Esophagus muscularis mucosa (tissue), 3 donors: ENCODE measurements around the gene XG.

Experiments
- POLR2A ChIP-seq: fragments of 450-650 bp; IDR thresholded peaks from one replicate; pipeline ENCODE4 v1.6.1; 2017; ENCODE audit warnings: antibody characterized with exemption, moderate library complexity, mild to moderate bottlenecking, low read depth
- POLR2AphosphoS5 ChIP-seq, 2 donors: sonication (generic); formaldehyde crosslinking; IDR thresholded peaks; one replicate each; pipeline ENCODE4 v1.6.1; 2017; ENCODE audit warnings: antibody characterized with exemption in 2 of 2
- TF ChIP-seq, protein P1 (sequence below), 3 experiments: fragments of 200-600 bp in 2 of 3; fragments of 450-650 bp in 1 of 3; sonication (generic) in 2 of 3; IDR thresholded peaks; one replicate each; pipeline ENCODE4 v1.5.1; 2017 to 2019; ENCODE audit warnings: antibody characterized with exemption in 3 of 3, mild to moderate bottlenecking in 2 of 3, moderate library complexity in 1 of 3

DNA sequence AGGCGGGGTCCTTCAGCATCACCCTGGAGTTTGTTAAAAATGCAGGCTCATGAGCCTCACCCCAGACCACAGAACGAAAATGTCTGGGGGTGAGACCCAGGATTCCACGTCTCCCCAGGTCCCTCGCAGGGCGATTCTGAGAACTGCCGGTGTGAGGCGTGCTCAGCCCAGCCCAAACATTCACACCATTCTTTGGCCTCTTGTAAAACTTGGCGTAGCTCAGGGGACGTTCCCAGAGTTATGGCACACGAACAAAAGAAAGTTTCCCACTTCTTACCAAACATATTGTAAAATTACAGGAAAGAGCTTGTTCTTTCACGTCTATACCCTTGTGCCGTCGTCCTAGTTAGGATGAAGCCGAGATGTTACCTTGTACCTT lies 47.9 kb upstream of the XG start:
- no peak for TF ChIP-seq POLR2A
- TF ChIP-seq, protein P1, sequence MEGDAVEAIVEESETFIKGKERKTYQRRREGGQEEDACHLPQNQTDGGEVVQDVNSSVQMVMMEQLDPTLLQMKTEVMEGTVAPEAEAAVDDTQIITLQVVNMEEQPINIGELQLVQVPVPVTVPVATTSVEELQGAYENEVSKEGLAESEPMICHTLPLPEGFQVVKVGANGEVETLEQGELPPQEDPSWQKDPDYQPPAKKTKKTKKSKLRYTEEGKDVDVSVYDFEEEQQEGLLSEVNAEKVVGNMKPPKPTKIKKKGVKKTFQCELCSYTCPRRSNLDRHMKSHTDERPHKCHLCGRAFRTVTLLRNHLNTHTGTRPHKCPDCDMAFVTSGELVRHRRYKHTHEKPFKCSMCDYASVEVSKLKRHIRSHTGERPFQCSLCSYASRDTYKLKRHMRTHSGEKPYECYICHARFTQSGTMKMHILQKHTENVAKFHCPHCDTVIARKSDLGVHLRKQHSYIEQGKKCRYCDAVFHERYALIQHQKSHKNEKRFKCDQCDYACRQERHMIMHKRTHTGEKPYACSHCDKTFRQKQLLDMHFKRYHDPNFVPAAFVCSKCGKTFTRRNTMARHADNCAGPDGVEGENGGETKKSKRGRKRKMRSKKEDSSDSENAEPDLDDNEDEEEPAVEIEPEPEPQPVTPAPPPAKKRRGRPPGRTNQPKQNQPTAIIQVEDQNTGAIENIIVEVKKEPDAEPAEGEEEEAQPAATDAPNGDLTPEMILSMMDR (IDR thresholded peaks at IDR 0.05) = peak; percentile 32 to 66 (median 40)
- TF ChIP-seq POLR2AphosphoS5 (IDR thresholded peaks at IDR 0.05) = peak; percentile 43 to 56
